Stimulated activated CD8-positive, alpha-beta memory T cell treated with anti-CD3 and anti-CD28 coated beads, Interleukin-12 subunit alpha, Interleukin-12 subunit beta, amount 100 ng/mL, for 4 hours (primary cell): Measurements from ENCODE around the gene ODF2.

Experiments
- DNase-seq: peaks from one replicate; pipeline ENCODE4 v3.0.0-alpha.2; 2020; ENCODE audit warnings: low read depth

Gene ODF2

DNA sequence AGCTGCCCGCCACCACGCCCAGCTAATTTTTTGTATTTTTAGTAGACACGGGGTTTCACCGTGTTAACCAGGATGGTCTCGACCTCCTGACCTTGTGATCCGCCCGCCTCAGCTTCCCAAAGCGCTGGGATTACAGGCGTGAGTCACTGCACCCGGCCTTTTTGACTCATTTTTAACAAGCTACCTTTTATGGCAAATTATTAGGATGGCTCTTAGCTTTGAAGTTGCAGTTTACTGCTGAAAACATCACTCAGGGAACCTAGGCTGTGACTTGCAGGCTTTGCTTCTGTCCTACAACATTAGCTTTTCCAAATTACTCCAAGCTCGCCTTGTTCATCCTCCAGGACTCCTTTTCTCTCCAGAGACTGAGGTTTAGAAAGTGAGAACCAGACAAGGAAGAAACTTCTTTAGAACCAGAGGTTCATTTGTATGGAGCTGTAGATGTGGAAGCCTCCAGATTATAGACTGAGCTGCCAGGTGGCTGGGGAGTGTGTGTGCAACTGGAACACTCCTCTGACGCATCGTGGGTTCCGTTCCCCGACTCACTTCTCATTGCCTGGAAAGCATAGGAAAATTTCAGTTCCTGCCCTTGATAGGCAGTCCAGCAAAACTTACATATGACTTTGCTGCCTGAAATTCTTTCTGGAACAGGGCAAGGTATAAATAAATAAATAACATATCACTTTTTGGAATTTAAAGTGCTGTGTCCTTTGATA, 72.8 kb downstream of the ODF2 start:
- no peak for DNase-seq

DNA sequence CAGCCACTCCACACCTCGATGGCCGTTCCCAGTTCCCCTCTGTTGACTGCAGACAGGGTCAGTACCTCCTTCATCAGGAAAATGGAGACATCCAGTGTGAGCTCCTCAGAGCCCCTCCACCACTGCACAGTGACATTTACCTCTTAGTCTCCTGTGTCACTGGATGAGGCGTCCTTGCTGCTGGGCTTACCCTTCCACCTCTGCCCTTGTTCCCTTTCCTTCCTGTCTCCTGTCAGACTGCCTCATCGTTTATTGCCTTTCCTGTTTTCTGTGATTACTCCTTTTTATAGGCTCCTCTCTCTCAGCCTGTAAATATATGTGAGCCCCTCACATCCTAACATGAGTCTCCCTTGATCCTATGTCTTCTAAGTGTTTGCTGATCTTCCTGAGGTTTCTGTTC, 73.4 kb downstream of the ODF2 start:
- DNase-seq: no peak

DNA sequence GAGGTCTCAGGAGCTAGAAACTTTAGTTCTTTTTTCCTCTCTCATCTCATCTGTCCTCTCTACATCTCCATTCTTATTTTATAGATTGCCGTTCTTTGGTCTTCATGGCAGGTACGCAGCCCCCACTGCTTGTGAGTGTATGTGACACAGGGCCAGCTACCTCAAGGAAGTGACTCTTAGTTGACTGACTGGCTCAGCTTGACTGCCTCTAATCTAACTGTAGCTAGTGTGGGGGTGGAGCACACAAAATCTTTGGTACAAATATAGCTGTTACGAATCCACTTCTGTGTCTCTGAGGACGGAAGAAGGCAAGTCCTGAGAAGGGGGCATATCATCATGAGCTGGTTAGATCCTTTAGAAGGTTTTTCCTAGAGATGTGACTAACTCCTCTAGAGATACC, 76.8 kb downstream of the ODF2 start:
- DNase-seq: no peak

DNA sequence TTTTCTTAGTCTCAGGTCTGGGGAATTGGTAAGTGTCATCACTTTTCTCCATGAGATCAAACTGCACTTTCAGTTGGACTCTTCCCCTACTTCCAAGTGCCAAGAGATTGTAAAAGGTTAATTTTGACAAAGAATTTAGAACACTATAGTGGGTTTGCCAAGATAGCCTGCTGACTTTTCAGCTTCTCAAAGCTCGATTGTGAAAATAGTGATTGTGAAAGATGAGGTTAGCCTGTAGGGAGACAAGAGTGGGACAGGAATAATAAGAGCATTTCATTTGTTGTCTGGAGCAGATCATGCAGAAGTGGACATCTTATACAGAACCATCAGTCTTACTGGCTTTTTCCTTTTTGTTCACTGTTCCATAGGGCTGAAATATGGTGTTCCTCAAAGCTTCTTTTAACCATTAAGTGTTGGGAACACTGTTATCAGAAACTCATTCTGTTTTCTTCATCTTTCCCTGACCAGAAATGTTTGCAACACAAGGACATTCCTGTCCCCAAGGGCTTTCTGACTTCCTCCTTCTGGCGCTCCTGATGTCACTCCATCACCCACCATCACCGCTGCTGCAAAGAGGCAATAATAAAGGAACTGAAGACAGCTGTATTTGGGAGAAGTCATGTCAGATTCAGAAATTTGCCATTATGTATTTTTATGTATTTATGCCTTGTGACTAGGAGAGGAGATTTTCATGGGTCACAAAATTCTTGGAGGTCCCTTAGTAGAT, 85.0 kb downstream of the ODF2 start:
- DNase-seq: no peak

DNA sequence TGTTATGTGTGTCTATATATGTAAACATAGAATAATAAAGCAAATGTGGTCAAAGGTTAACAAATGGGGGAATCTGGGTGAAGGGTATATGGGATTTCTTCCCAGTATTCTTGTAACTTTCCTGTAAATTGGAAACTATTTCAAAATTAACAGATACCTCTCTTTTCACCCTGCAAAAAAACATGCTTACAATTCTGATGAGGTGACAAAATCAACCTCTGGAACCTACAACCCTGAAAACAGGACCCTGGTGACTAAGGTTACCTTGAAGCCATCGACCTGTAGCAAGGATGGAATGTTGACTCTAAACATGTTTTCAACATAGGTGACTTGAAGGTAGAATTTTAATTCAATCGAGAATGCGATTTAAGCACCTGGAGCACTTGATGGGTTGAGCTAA, 90.7 kb downstream of the ODF2 start:
- DNase-seq: no peak

DNA sequence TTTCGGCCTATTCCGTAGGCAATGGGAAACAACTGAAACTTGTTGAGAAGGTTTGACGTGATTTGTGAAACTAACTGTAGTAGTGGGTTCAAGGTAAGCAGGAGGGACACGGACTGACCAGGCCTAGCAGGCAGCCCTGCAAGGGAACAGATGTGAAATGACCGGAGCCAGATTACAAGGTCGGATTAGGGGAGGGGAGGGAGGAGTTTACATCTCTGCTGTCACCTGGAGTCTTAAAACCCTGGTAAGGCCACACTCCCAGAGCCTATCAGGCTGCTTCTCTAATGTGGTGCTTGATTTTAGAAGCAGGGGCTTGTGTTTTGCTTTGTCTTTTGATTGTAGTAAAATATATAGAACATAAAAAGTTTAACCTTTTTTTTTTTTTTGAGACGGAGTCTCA, 93.1 kb downstream of the ODF2 start:
- DNase-seq: no peak

DNA sequence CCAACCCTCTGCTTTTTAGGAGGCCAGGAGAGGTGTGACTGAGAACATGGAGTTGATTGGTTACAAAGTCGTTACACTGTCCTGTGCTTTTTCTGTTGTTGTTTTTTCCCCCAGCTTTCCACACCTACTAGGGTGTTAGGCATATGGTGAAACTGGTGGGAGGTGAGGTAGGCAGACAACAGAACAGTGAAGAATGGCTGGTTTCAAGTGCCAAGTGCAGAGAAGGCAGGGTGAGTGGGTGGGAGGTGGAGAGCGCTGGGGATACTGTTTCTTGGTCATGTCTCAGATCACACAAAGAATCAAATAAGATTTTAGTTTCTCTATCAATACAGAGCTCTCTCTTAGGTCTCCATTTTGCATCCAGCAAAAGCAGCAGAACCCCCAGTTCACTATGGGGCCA, 94.4 kb downstream of the ODF2 start:
- DNase-seq: peak; percentile 11
